Activated CD4-positive, alpha-beta T cell treated with anti-CD3 and anti-CD28 coated beads for 4 hours (primary cell): ENCODE results near the gene TTC4.

Experiments
- DNase-seq, 2 donors: peaks; one replicate each; pipeline ENCODE4 v3.0.0-alpha.2; 2020

Gene TTC4, protein sequence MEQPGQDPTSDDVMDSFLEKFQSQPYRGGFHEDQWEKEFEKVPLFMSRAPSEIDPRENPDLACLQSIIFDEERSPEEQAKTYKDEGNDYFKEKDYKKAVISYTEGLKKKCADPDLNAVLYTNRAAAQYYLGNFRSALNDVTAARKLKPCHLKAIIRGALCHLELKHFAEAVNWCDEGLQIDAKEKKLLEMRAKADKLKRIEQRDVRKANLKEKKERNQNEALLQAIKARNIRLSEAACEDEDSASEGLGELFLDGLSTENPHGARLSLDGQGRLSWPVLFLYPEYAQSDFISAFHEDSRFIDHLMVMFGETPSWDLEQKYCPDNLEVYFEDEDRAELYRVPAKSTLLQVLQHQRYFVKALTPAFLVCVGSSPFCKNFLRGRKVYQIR

DNA sequence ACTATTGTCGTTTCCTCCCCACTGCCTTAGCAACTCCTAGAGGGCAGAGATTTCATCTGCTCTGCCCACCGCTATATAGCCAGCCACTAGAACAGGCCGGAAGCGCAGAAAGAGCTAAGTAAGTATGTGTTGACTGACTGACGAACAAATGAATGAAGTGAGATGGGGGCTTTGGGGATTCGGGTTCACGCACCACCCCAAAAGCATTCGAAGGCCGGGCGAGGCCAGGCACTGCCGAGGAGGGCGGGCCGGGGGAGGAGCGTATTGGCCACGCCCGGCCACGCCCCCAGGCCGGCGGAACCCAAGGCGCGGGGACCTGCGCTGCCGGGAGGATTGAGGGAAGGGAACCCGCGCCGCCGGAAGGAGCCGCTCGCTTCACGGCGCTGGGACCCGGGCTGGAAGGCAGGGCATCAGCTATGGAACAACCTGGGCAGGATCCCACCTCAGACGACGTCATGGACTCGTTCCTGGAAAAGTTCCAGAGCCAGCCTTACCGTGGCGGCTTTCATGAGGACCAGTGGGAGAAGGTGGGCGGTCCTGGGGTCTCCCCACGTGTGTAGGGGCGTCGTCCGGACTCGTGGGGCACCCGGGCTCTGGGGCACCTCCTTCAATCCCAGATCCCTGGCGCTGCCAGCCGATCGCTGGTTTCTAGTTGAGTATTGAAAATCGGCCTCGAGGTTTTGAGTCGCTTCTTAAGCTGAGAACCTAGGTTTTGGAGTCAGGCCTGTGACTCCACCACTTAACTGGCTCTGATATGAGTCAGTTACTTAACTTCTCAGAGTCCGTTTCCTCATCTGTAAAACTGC, at the start of gene TTC4:
Gene TTC4 (plus strand): TSS at position 369 of the 806 bp plus-strand sequence. CDS start 48 bp downstream, at position 417.
- peak; percentile 84 to 85 for DNase-seq

DNA sequence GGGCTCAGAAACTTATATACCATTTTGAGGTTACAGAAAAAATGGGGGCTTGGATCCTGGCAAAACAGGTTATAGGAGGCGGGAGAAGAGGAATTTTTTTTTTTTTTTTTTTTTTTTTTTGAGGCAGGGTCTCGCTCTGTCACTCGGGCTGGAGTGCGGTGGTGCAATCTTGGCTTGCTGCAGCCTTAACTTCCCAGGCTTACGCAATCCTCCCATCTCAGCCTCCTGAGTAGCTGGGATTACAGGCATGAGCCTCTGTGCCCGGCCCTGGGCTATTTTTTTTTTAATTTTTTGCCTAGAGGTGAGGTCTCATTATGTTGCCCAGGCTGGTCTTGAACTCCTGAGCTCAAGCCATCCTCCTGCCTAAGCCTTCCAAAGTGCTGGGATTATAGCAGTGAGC, 49.3 kb upstream of the TTC4 start:
- no peak for DNase-seq

DNA sequence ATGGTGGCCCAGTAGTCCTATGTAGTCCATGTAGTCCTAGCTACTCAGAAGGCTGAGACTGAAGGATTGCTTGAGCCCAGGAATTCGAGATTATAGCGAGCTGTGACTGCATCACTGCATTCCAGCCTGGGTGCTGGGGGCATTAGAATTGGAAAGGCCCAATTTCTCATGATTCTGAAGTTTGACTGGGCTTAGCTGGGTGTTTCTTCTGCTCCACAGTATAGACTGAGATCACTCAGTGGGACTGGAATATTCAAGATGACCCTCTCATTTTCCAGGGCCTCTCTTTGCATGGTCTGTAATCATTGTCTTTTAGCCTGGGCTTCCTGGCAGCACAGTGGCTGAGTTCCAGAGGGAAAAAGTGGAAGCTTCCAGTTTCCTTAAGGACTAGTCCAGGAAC, 47.9 kb upstream of the TTC4 start:
- no peak for DNase-seq

DNA sequence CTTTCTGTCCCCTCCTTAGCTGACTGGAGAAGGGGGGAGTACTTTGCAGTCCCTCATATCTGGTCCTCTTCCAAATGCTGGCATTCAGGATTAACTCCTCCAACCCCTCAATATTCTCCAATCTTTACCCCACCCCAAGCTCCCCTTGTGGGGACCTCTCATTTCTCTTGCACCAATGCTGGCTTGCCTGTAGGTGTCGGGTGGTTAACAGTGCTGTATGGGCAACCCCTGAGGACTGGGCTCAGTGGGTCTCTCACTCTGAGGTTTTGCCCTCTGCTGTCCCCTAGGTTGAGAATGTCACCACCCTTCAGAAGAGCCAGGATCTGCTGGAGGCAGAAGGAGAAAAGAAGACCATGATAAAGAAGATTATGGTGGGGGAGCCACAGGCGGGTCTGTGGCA, 47.1 kb upstream of the TTC4 start:
- DNase-seq: no peak

DNA sequence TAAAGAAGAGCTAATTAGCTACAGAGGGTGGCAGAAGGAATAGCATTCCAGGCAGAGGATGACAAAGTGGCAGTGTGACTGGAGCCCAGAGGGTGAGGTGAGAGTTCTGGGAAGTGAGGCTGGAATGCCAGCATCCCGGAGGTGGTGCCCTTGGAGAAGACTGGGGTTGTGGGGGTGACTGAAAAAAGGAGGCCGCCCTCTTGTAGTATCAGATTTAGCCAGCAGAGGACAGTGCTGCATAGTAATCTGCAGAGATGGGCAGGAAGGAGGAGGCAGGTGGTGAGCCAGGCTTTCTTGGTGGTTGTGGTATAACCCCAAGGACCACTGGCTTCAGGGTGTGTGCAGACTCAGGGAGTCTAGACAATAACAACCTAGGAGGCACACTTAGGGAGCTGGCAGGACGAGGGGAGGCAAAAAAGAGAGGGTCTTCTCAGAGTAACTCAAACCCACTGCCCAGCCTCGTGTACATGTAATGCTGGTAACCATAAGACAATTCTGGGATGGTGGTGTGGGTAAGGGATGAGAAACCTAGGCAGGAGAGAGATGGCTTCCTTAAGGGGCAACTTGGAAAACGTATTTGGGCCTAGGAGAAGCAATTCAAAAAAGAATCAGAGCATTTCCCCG, 43.6 kb upstream of the TTC4 start:
- peak; percentile 38 to 69 for DNase-seq

DNA sequence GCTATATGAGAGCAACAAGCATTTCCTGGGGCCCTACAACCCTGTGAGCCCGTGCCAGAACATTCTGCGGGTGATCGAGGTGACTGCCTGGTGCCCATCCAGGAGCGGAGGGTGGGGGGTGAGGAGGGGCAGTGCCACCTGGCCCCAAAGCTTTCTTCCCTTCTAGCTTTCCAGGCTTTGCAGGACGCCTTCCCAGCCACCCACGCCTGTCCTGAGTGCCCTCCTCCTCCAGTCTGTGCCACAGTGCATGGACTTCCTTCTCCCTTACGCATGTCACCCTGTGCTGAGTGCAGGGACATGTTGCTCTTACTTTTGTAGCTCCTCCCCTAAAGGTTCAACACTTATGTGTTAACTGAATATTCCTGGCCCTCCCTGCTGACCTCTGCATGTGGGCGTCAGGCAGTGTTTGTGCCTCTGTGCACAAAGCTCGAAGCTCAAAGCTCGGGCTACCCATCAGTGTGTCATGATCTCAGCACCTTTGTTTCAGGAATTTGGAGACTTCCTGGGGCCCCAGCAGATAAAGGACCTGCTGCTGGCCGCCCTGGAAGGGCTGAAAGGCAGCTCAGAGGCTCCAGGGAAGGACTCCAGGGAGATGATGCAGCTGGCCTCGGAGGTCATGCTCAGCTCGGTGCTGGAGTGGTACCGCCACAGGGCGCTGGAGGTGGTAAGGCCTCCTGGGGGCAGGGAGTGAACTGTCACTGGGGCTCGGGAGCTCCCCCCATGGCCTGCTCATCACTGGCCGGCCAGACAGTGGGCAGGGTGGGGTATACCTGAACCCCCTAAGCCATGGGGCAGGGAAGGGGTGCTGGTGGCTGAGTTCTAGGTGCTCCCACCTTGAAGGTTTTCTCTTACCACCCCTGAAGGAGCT, 36.7 kb upstream of the TTC4 start:
- DNase-seq: no peak

DNA sequence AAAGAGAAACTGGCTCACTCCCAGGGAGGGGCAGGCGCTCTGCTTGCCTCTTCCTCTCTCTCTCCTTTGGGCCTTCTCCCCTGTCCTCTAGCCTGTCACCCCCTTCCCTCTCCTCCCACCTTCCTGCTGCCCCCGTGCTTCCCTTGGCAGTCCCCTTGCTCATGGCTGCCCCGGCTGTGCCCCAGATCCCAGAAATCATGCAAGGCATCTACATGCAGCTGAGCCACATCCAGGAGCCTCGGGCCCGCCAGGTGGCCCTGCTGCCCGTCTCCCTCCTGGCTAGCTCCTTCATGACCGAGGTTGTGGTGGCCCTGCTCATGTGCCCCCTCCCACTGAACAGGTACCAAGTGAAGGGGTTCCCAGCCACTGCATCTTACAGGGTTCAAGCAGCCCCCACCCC, 36.0 kb upstream of the TTC4 start:
- DNase-seq: no peak

DNA sequence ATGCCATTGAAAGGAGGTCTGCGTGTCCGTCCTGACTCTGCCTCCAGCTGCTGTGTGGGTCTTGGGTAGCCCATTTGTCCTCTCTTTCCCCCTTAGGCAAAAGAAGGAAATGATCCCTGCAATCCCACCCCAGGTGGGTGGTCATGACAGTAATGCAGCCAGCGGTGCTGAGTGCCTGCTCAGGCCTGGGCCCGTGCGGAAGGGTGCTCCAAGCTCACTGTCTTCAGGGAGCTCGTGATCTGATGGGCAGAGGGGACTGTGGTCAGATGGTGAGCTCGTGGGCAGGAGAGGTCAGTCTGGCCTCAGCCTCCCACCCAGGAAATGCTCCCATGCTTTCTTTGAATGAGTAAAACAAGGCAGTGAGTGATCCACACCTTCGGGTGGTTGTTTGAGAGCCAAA, 35.3 kb upstream of the TTC4 start:
- no peak for DNase-seq

DNA sequence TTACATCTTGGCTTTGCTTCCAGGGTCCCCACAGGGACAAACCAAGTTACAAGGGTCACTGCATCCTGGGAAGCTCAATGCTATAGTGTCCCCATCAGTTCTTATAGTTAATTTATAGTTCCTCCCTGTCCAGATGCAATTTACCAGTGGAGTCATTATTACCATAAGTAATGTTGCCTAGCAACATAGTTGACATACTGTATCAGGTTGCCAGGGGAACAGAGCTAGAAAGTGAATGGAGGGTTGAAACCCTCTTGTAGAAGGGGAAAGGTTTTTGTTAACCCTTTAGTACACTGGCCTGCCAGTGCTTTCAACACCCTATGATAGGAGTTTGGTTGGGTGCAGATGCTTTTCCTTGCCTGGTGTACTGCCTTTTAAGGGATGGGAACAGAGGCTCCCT, 34.3 kb upstream of the TTC4 start:
- no peak for DNase-seq

DNA sequence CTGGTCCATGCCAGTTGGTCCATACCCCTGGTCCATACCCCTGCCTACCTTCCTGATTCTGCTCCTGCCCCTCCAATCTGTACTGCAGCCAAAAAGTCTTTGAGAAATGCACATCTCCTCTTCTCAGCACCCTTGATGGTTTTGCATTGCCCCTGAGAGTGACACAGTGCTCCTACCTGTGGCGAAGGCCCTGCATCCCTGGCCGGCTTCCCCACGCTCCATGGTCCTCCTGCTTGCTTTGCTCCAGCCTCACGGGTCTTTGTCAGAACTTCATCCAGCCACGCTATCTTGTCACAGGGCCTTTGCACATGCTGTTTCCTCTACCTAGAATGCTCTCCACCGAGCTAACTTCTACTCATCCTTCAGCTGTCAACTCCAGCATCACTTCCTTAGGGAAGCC, 32.2 kb upstream of the TTC4 start:
- DNase-seq: no peak

DNA sequence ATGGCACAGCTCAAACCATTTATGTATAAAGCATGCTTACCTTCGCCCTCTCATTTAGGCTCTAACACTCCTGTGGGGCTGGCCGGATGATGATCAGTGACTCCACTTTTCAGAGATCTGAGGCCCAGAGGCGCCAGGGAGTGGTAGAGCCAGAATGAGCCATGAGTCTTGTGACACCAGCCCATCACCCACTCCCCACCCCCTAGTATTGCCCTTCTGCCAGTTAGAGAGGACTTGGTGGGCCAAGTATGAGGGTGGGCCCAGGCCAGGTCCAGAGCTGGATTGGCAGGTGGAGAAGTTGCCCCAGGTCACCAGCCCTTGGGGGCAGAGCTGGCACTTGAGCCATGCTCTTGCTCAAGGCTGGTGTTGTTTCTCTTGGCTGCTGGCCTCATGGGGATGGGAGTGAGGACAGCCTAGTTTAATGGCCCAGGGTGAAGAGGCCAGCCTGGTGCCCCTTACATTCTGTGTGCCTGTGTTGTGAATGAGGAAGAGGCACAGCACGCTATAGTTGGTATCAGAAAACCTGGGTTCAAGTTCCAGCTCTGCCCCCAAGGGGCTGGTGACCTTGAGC, 30.2 kb upstream of the TTC4 start:
- no peak for DNase-seq

DNA sequence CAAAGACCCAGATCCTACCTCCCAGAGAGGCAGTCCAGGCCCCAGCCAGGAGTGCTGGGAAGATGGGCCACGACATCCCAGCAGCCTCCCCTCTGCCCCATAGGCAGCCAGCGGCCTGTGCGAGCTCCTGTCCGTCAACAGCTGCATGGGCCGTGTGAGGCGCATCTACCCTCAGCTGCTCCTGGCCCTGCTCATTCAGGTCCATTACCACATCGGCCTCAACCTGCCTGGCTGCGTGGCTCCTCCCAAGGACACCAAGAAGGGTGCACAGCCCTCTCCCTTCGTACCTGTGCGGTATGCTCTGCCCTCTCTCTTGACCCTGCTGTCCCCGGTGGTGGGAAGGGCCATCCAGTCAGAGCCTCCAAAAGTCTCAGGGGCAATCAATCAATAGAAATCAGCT, 29.5 kb upstream of the TTC4 start:
- DNase-seq: no peak

DNA sequence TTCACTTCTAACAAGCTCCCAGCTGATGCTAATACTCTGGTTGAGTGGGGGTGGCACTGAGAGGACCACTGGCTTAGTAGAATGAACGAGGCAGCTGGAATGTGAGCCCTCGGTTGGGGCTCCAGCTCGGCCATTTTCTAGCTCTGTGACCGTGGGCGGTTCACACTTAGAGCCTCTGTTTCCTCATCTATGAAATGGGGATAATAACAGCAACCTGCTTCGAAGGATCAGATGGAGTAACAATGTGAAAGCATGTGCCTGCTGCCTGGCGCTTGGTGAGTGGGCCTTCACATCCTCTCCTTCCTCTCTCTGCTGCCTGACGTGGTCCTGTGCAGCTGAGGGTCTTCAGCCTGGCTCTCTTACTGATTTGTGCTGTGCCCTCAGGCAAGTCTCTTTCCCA, 20.9 kb upstream of the TTC4 start:
- no peak for DNase-seq

DNA sequence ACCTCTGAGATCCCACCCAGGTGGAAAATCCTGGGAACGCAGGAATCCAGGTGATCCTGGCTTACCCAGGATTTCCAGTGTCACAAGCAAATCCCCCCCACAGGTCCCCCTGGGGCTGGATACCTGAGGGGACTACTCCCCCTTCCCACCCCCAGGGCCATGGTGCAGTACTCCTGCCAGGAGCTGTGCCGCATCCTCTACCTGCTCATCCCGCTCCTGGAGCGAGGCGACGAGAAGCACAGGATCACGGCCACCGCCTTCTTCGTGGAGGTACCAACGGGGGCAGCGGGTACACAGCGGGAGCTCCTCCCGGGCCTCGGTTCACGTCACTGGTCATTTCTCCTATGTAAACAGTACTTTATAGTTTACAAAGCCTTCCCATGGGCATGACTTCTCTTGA, 20.4 kb upstream of the TTC4 start:
- DNase-seq: no peak

DNA sequence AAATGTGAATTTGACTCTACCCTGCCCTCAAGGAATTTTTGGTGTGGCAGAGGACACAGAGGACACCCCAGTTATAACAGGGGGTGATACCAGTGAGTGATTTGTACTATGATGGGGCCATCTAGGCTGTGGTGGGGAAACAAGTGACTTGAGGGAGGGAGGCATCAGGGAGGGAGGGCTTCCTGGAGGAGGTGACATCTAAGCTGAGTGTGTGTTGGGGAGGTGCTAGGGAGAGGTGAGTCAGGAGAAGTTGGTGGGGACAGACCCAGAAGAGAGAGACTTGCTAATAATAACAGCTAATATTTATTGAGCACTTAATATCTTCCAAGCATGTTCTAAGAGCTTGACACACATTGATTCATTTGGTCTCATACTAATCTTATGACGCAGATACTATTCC, 19.9 kb upstream of the TTC4 start:
- DNase-seq: no peak

DNA sequence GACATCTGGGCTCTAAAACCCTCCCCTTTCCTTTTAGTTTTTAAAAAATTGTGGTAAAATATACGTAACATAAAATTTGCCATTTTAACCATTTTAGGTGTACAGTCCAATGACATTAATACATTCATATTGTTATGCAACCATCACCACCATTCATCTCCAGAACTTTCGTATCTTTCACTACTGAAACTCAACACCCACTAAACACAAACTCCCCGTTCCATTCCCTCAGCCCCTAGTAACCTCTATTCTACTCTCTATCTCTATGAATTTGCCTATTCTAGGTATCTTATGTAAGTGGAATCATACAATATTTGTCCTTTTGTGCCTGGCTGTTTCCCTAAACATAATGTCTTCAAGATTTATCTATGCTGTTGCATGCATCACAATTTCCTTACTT, 19.4 kb upstream of the TTC4 start:
- DNase-seq: no peak

DNA sequence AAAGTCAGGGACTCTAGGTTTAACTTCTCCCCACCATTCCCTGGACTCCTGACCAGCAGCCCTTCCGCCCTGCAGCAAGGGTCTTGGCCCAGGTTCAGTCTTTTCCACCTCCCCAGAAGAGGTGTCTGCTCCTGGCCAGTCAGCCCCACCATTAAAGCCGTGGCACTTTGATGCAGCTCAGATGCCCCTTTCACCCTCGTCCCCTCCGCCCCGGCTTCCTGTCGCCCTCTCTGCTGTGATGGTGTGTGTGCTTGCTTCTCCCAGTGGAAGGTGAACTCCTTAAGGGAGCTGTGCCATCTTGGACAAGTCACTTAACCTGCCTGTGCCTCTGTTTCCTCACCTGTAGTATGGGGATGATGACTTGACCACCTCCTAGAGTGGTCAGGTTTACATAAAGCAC, 17.8 kb upstream of the TTC4 start:
- no peak for DNase-seq

DNA sequence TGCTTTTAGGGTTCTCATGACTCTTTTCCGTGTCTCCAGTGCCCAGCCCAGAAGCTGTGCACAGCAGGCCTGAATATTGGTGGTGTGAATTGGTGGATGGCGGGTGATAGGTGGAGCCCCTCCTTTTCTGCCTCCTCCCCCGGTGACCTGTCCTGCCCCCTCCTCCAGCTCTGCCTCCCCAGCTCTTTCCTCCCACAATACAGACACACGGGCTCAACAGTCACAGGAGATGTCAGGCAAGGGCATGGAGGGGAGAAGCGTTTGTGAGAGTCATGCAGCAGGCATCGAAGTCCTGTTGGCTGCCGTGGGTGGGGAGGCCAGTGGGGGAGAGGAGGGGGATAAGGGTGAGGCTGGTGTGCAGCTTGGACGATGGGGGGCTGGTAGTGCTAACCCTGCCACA, 17.3 kb upstream of the TTC4 start:
- no peak for DNase-seq

DNA sequence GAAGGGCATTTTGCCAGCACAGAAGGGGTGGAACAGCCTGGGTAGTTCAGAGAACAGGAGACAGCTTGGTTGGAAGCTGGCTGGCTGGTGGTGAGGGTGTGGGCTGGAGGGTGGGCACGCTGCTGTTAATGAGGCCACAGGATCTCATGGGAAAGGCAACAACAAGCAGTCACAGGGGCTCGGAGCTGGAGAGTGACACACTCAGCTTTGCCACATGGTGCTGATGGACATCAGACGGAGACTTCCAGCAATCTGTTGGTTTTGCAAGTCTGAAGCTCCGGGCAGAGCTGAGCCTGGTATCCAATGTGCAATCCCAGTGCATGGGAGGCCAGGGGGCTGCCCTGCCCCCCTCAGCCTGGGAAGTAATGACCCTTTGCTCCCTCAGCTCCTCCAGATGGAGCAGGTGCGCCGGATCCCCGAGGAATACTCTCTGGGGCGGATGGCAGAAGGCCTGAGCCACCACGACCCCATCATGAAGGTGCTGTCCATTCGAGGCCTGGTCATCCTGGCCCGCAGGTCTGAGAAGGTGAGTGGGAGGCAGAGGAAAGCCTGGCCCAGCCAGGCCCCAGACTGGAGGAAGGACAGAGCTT, 15.6 kb upstream of the TTC4 start:
- no peak for DNase-seq

DNA sequence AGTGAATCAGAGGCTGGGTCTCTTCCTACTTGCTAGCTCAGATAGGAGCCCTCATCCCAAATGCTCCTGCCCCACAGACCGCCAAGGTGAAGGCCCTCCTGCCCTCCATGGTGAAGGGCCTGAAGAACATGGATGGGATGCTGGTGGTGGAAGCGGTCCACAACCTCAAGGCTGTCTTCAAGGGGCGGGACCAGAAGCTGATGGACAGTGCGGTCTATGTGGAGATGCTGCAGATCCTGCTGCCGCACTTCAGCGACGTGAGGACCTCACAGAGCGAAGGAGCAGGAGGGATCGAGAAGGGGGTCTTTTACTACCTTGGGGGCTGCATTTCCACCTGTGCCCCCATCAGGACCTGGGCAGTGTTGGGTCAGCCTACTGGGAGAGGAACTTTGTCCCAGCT, 14.6 kb upstream of the TTC4 start:
- no peak for DNase-seq

DNA sequence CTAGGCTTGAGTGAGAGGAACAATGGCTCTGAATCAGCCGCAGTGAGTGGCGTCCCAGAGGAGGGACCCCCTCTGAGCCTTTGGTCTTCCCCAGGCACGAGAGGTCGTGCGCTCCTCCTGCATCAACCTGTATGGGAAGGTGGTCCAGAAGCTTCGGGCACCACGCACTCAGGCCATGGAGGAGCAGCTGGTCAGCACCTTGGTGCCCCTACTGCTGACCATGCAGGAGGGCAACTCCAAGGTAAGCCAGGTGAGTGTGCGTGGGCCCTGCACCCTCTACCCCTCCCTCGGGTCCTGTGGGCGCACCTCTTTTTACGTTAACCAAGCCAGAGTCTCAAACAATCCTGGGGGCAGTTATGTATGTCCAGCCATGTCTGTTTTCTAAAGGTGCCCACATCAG, 13.7 kb upstream of the TTC4 start:
- no peak for DNase-seq

DNA sequence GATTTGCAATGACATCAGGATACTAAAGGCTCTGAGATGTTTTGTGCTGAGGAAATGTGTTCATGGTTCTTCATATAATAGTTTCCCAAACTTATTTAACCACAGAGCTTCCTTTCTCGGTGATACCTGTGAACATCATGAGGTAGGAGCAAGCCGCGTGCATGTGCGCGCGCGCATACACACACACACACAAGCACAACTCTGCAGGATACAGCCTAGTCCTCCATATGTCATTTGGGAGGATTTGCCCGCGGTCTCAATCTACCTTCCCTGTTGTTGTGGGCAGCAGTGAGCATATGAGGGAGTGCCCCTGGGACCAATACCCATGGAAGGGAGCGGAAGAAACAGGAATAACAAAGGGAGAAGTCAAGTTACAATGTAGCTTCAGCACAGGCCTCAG, 12.2 kb upstream of the TTC4 start:
- DNase-seq: no peak
